Aorta (tissue), 5 donors: ENCODE data around the gene PPM1H. TPM values are rescaled to one million over a fixed set of nuclear protein-coding genes. Genes with fewer than 3 reads are reported as not detected.

ENCODE experiments used
- ATAC-seq: fragments of 200-7000 bp; cut with Tn5 transposase; one replicate; pipeline ENCODE4 v1.9.1; 2022; ENCODE audit warnings: moderate library complexity; ENCODE audit not compliant: low FRiP score
- DNase-seq, 2 donors: peaks; one replicate each; pipeline ENCODE4 v3.0.0-alpha.2; 2020
- H3K27ac ChIP-seq, 2 donors: one replicate each; pipeline ENCODE4 v1.5.1; 2013; ENCODE audit warnings: low read length in 2 of 2, mild to moderate bottlenecking in 2 of 2, moderate library complexity in 2 of 2, control low read depth in 1 of 2, inconsistent platforms in 1 of 2, low read depth in 1 of 2
- H3K27me3 ChIP-seq, 2 donors: one replicate each; pipeline ENCODE4 v1.6.1; 2013; ENCODE audit warnings: control low read depth in 1 of 2, low read length in 1 of 2, mild to moderate bottlenecking in 1 of 2, moderate library complexity in 1 of 2; ENCODE audit not compliant: insufficient read depth in 2 of 2, control insufficient read depth in 1 of 2
- H3K36me3 ChIP-seq, 2 donors: one replicate each; pipeline ENCODE4 v1.6.1; 2013; ENCODE audit warnings: control low read depth in 1 of 2, low read length in 1 of 2, mild to moderate bottlenecking in 1 of 2; ENCODE audit not compliant: insufficient read depth in 2 of 2, control insufficient read depth in 1 of 2
- H3K4me1 ChIP-seq, 2 donors: one replicate each; pipeline ENCODE4 v1.6.1; 2013; ENCODE audit warnings: low read length in 2 of 2, control low read depth in 1 of 2, mild to moderate bottlenecking in 1 of 2, moderate library complexity in 1 of 2; ENCODE audit not compliant: insufficient read depth in 2 of 2, control insufficient read depth in 1 of 2
- H3K4me3 ChIP-seq, 2 donors: one replicate each; pipeline ENCODE4 v1.5.1; 2013; ENCODE audit warnings: low read length in 2 of 2, control low read depth in 1 of 2, mild to moderate bottlenecking in 1 of 2
- H3K9me3 ChIP-seq: one replicate; pipeline ENCODE4 v1.6.1; 2013; ENCODE audit warnings: mild to moderate bottlenecking, low read length; ENCODE audit not compliant: control insufficient read depth
- WGBS, 2 donors: extraction: QIAGEN DNeasy Blood & Tissue Kit; methylation state at CpG; one replicate each; pipeline ENCODE4 v1.1.7; 2013; 5-methylcytosine and 5-hydroxymethylcytosine counted together
- intact Hi-C, 2 donors: fragments of 100-400 bp; cut with DNase I; formaldehyde crosslinking; loops; one replicate each; pipeline versions ENCODE4 v1.14.2 to v1.15.0; 2022
- microRNA-seq, 2 donors: library from miRNA; unstranded; fragments of <30 nt; microRNA quantifications; one replicate each; pipeline ENCODE4 v1.2.0, GENCODE V29; 2020
- polyA plus RNA-seq, 2 donors: library from polyadenylated mRNA; stranded (reverse); fragments of 200-250 nt; gene quantifications; one replicate each; pipeline ENCODE4 v1.2.3, GENCODE V29; 2013
- total RNA-seq, 2 donors: library from RNA; stranded (reverse); fragmentation: NEBNext Ultra II Directional; extraction: Animal tissue kit (Norgen Biotek cat#: 25700); gene quantifications; one replicate each; pipeline ENCODE4 v1.2.1, GENCODE V29; 2021
- donor health status: healthy with polysubstance abuse.
- donor health status: Bipolar disorder and iron deficiency.
- donor health status: DM: no; HTN: no; CAD: no.
- donor health status: DM: no; HTN: no; CAD: no.
- donor health status: DM: yes; HTN: yes; CAD: no.

PPM1H gene
- total and polyA plus RNA-seq, 4 donors: 1.3 to 9.3 (median 3.7) TPM

DNA sequence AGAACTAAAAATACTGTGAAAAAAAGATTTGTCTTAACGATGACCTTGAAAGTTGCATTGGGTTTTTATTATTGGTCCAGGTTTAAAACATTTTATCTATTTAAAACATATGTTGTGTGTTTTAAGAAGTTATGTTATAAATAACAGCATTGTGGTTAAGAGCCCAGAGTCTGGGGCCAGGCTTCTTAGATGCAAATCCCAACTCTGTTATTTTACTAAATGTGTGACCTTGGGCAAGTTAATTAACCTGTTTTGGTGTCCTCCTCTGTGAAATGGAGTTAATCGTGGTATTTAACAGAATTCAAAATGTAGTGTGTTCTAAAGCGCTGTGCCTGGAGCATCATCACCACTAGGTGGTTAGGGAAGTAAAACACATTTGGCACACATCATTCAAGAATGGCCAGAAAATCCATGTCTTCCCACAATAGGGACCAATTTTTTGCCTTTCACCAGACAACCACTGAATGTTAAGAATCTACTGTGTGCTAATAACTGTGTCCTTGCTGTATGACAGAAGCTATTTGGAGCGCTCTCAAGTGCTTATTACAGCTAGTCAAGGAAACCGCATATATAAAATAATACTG is 335.0 kb downstream of the PPM1H start:
- Histone ChIP-seq H3K4me1 (no peaks in the 10 kb centered on the region), H3K36me3 (no peaks in the 10 kb centered on the region), H3K4me3 (no peak overlapping the region), H3K27ac (no peak overlapping the region), H3K9me3 (no peaks in the 10 kb centered on the region), H3K27me3 (no peaks in the 10 kb centered on the region)
- WGBS, 2 donors: 80% methylated on average over 5 of the region's 5 CpGs
- no peak for ATAC-seq
- intact Hi-C loops: loop anchor here in 1 of 2 donors (5.0 kb wide), 1 partner anchor 133 kb away; the partner anchor contains the start of gene MON2
- DNase-seq: no peak

- WGBS, 2 donors: 96% methylated on average over 3 of the region's 3 CpGs
- intact Hi-C loops: no loop called here
Observed at GRCh38 chr12:62598846-62599245, 336.1 kb downstream of the PPM1H start.

DNA sequence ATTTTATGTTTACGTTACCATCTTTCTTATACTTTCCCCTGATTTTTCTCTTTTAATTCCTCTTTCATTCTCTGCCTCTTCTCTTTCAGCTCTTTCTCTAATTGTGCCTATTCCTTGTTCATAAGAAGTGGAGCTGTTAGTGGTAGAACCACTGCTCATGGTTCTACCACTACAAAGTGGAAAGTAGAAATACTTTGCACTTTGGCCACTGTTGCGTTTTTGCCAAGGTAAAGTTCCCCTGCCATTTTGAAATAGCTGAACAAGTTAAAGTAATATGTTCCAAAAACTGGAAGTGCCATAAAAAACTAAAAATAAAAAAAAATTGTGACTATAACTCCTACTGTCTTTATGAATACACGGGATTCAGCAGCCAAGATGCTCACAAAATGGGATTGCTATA is 337.7 kb downstream of the PPM1H start:
- intact Hi-C loops: no loop called here
- no peaks in the 10 kb centered on the region for H3K36me3 ChIP-seq
- ATAC-seq (no peak), DNase-seq (no peak)
- 96% methylated on average over 3 of the region's 3 CpGs for WGBS, 2 donors
- no peaks in the 10 kb centered on the region for H3K9me3 ChIP-seq
- H3K27ac ChIP-seq: no peak overlapping the region
- H3K27me3 ChIP-seq: no peaks in the 10 kb centered on the region
- no peaks in the 10 kb centered on the region for H3K4me1 ChIP-seq
- no peak overlapping the region for H3K4me3 ChIP-seq

More at GRCh38 chr12:62598846-62599245, 336.1 kb downstream of the PPM1H start:
- no peaks in the 10 kb centered on the region for H3K36me3 ChIP-seq
- DNase-seq (no peak), ATAC-seq (no peak)
- no peaks in the 10 kb centered on the region for H3K4me1 ChIP-seq
- no peaks in the 10 kb centered on the region for H3K27me3 ChIP-seq
- H3K9me3 ChIP-seq: no peaks in the 10 kb centered on the region
- H3K4me3 ChIP-seq: no peak overlapping the region
- no peak overlapping the region for H3K27ac ChIP-seq

Small RNAs within 50 kb of the gene (microRNA-seq; reads per million reads assigned to microRNA genes)
- 42,601 to 88,894 reads per million in 2 donors for gene MIRLET7I

Other genes with a start within 250 kb of the PPM1H start
- 10 to 100 TPM in 1 of 2 donors, 1 to 10 TPM in 1; 6.0 to 21.3 TPM for gene AVPR1A, start 216.1 kb upstream of the PPM1H start, total RNA-seq
- under 1 TPM; 0.05 to 0.38 TPM for gene AVPR1A, start 216.1 kb upstream of the PPM1H start, polyA plus RNA-seq